Endothelial cell of umbilical vein (primary cell): Measurements from ENCODE around the gene STAT1.

Experiments used
- CTCF ChIP-seq, 2 donors: IDR thresholded peaks; 1 replicate in 1 of 2; 2 replicates in 1 of 2; pipeline ENCODE4 v1.5.1; 2011; ENCODE audit warnings: low read length in 2 of 2, mild to moderate bottlenecking in 2 of 2, moderate library complexity in 2 of 2, control low read depth in 1 of 2, inconsistent platforms in 1 of 2, low read depth in 1 of 2; ENCODE audit not compliant: insufficient read depth in 1 of 2; ENCODE audit errors: extremely low read depth in 1 of 2
- EZH2 ChIP-seq: IDR thresholded peaks from 2 replicates; pipeline ENCODE4 v1.6.1; 2012; ENCODE audit warnings: borderline replicate concordance, low read depth, mild to moderate bottlenecking, moderate library complexity, low read length, inconsistent platforms; ENCODE audit not compliant: severe bottlenecking
- MYC ChIP-seq: IDR thresholded peaks from one replicate; pipeline ENCODE4 v1.6.1; 2011; ENCODE audit warnings: mild to moderate bottlenecking, low read depth, low read length
- POLR2A ChIP-seq: IDR thresholded peaks from 2 replicates; pipeline ENCODE4 v1.6.1; 2012; ENCODE audit warnings: low read depth, mild to moderate bottlenecking, control low read depth, low read length
- POLR2AphosphoS5 ChIP-seq: IDR thresholded peaks from 2 replicates; pipeline ENCODE4 v1.6.1; 2012; ENCODE audit warnings: low read depth, mild to moderate bottlenecking, control low read depth, low read length, moderate library complexity; ENCODE audit not compliant: insufficient read depth

DNA sequence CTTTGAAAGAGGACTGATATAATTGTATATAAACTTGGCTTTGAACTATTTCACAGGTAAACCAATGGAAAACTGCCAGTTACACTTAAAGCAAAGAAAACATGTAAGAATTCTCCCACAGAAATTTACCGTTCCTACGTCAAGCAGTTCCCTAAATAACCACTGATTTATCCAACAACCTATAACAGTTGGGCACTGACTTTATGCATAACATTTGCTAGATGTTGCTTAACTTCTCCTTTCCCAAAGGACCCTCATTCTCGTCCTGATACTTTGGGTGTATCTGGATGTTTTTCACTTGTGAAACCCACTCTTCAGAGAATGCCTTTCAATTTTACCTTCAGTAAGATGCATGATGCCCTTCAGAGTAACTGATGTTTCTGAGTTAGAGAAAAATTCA lies 43.8 kb downstream of the STAT1 start:
- TF ChIP-seq EZH2 (no peak), POLR2AphosphoS5 (no peak), CTCF (IDR thresholded peaks at IDR 0.05; ENCODE audit: extremely low read depth in 1 of 2, insufficient read depth in 1 of 2, low read depth in 1 of 2, low read length in 2 of 2) (no peak), POLR2A (no peak), MYC (no peak)
